KOPT-K1 (cell line): Measurements from ENCODE around the gene PCCA.
"Not testable (repeated sequence)": the region's sequence is repeated elsewhere in the genome, so short reads cannot be mapped to it uniquely, and the experiment has no call there.

ENCODE experiments used
- H3K27ac ChIP-seq: fragments of 200-600 bp; sonication (generic); 2 replicates; pipeline ENCODE4 v1.5.1; 2016; ENCODE audit warnings: antibody characterized with exemption, mild to moderate bottlenecking, low read depth, low read length; ENCODE audit not compliant: poor library complexity, severe bottlenecking
- H3K36me3 ChIP-seq: fragments of 200-600 bp; sonication (generic); 2 replicates; pipeline ENCODE4 v1.5.1; 2017; ENCODE audit warnings: antibody characterized with exemption, mild to moderate bottlenecking, low read length, moderate library complexity; ENCODE audit not compliant: insufficient read depth
- H3K9me3 ChIP-seq: fragments of 200-600 bp; sonication (generic); 2 replicates; pipeline ENCODE4 v1.5.1; 2017; ENCODE audit warnings: antibody characterized with exemption, low read length, mild to moderate bottlenecking; ENCODE audit not compliant: insufficient read depth, poor library complexity, severe bottlenecking

The PCCA gene

DNA sequence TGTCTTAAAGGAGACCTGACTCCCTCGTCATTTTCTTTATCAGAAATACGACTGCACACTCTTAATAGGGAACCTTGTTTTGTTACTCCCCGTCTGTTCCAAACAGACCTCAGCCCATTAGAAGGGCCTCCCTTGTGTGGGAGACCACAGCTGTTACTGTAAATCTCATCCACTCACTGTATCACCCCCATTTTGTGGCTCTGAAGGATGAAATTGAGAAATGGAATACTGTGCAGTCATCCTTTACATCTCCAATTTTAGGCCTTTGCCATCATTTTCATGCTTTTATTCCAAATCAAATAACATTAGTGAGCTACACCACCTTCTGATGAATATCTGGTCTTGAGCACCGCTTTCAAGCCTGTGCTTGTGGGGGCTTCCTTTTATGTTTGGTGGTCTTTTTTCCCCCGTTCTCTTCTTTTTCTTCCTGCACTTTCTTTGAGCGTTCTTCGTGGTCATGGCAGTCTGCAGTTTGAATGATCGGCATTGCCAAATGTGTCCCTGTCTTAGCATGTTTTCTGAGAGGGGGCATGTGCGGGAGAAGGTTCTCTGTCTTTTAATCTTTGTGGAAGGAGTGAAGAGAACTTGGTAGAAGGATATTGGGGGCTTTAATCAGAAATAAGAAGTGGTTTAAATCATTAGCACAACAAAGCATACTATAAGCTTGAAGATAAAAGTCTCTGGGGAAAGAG, 433.9 kb downstream of the PCCA start:
- Histone ChIP-seq H3K9me3 (no peaks in the 10 kb centered on the region), H3K27ac (no peak overlapping the region)

GRCh38 chr13:100523411-100523810, 434.5 kb downstream of the PCCA start:
- Histone ChIP-seq H3K27ac (no peak overlapping the region), H3K36me3 (no peaks in the 10 kb centered on the region), H3K9me3 (no peaks in the 10 kb centered on the region)

More for the DNA sequence above, 433.9 kb downstream of the PCCA start:
- no peaks in the 10 kb centered on the region for H3K36me3 ChIP-seq

GRCh38 chr13:100523981-100524386, 435.1 kb downstream of the PCCA start:
- Histone ChIP-seq H3K27ac (no peak overlapping the region), H3K9me3 (no peaks in the 10 kb centered on the region), H3K36me3 (no peaks in the 10 kb centered on the region)

DNA sequence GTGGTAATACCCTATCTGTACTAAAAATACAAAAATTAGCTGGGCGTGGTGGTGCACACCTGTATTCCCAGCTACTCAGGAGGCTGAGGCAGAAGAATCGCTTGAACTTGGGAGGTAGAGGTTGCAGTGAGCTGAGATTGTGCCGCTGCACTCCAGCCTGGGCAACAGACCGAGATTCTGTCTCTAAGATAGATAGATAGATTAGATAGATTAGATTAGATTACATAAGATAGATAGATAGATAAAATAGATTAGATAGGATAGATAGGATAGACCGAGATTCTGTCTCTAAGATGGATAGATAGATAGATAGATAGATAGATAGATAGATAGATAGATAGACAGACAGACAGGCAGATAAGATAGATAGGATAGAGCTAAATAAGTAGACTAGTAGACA, 435.8 kb downstream of the PCCA start:
- H3K36me3 ChIP-seq, H3K9me3 ChIP-seq, H3K27ac ChIP-seq: not testable (repeated sequence)

DNA sequence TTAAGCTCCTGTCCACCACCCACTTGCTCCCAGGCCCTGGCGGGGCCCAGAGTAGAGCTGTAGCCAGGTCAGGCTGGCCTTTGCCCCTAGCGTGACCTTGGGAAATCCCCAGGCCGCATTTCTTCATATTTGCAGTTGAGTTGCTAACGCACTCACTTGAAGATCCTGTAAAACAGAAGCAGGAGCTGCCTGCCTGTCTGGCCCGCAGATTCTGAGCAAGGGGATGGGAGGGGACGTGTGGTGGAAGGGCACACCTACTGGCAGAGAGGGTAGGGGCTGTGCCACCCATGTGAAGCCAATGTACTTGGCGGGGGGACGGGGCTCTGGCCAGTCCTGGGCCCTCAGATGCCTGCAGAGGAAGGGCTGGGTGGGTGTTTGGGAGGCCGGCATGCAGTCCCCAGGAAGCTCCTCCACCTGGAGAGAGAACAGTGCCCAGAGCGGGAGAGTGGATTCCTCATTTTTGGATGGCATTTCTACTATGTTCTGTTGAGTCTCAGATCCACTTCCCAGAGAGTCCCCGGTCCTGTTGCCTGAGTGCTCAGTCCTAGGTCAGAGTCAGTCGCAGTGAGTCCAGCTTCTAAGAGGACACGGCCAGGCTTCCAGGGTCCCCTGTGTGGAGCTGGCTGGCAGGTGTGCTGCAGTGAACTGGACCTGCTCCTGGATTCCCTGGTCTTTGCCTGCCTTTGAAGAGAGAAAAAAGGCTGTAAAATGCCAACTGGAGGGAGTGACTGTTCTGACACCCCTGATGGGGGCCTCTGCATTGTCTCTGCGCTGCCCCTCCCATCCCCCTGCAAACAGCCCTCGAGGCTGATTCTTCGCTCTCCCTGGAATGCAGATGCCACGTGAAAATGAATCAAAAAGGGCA, 436.8 kb downstream of the PCCA start:
- H3K9me3 ChIP-seq: no peaks in the 10 kb centered on the region
- H3K36me3 ChIP-seq: no peaks in the 10 kb centered on the region
- no peak overlapping the region for H3K27ac ChIP-seq

- no peak overlapping the region for H3K27ac ChIP-seq
- no peaks in the 10 kb centered on the region for H3K36me3 ChIP-seq
- no peaks in the 10 kb centered on the region for H3K9me3 ChIP-seq
These were observed 437.6 kb downstream of the PCCA start for GRCh38 chr13:100526318-100527000.

GRCh38 chr13:100527644-100528043, 438.8 kb downstream of the PCCA start:
- no peak overlapping the region for H3K27ac ChIP-seq
- H3K36me3 ChIP-seq: no peaks in the 10 kb centered on the region
- no peaks in the 10 kb centered on the region for H3K9me3 ChIP-seq

DNA sequence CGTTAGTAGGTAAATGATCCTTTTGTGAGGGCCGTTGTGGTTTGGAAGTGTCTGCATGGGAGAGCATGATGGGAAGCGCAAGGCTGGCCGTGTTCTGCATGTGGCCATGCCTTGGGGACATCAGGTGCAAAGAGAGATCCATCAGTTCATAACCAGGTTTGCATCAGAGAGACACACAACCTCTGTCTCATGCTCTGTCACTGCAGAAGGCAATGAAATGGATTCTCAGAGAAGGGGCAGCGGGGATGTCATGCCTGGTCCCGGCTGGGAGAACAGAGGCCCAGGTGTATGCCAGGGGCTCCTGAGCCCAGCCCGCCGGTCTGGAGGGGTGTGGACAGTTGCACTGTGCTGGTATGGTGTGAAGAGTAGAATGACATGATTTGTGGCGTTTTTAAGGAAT, 439.5 kb downstream of the PCCA start:
- H3K9me3 ChIP-seq: no peaks in the 10 kb centered on the region
- H3K36me3 ChIP-seq: no peaks in the 10 kb centered on the region
- H3K27ac ChIP-seq: no peak overlapping the region

- Histone ChIP-seq H3K9me3 (no peaks in the 10 kb centered on the region), H3K36me3 (no peaks in the 10 kb centered on the region), H3K27ac (no peak overlapping the region)
These were observed 439.9 kb downstream of the PCCA start for GRCh38 chr13:100528820-100529219.

- H3K36me3 ChIP-seq: no peaks in the 10 kb centered on the region
- H3K27ac ChIP-seq: no peak overlapping the region
- no peaks in the 10 kb centered on the region for H3K9me3 ChIP-seq
These were observed 440.9 kb downstream of the PCCA start for GRCh38 chr13:100529666-100530377.

GRCh38 chr13:100530671-100531213, 441.8 kb downstream of the PCCA start:
- H3K27ac ChIP-seq: no peak overlapping the region
- no peaks in the 10 kb centered on the region for H3K36me3 ChIP-seq
- H3K9me3 ChIP-seq: no peaks in the 10 kb centered on the region

GRCh38 chr13:100532090-100532766, 443.3 kb downstream of the PCCA start:
- no peaks in the 10 kb centered on the region for H3K36me3 ChIP-seq
- no peaks in the 10 kb centered on the region for H3K9me3 ChIP-seq
- H3K27ac ChIP-seq: no peak overlapping the region

DNA sequence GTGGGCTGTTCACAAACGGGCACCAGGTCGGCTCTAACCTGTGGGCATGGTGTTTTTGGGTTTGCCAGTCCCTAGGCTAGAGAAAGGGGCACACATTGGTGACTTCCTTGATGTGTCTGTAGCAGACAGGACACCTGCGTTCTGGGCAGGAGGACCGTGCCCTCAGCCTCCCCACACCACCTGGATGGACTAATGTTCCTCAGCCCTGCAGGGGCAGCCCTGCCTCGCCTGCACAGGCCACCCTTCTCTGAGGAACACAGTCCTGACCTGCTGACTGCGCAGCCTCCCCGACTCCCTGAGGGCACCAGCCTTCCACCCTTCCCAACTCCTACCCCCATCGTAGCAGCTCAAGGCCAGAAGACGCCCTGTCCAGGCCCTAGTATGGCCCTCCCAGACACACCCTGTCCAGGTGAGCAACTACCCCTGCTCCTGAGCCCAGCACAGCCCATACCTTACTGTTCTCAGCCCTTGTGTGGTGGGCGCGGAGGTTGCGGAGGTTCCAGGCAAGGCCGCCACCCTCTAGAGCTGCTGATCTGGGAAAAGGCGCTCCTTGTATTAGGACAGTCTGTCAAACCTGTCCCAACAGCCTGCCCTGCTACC, 444.0 kb downstream of the PCCA start:
- Histone ChIP-seq H3K27ac (no peak overlapping the region), H3K9me3 (no peaks in the 10 kb centered on the region), H3K36me3 (no peaks in the 10 kb centered on the region)

- Histone ChIP-seq H3K36me3 (no peaks in the 10 kb centered on the region), H3K9me3 (no peaks in the 10 kb centered on the region), H3K27ac (no peak overlapping the region)
These were observed 444.7 kb downstream of the PCCA start for GRCh38 chr13:100533588-100534041.
